Adrenal gland (tissue), 12 donors: ENCODE results near the gene LACTBL1. TPM values are rescaled to one million over a fixed set of nuclear protein-coding genes. Genes with fewer than 3 reads are reported as not detected.
"Not testable (repeated sequence)": the region's sequence is repeated elsewhere in the genome, so short reads cannot be mapped to it uniquely, and the experiment has no call there.

Source experiments
- DNase-seq, 7 donors: peaks; one replicate each; pipeline ENCODE4 v3.0.0-alpha.2; 2019 to 2020
- H3K27ac ChIP-seq, 5 donors: fragments of 200-600 bp; sonication (generic) in 4 of 5; 1 replicate in 3 of 5; 2 replicates in 2 of 5; pipeline versions ENCODE4 v1.5.1 to v1.8.0; 2016 to 2020; ENCODE audit warnings: mild to moderate bottlenecking in 1 of 5
- H3K27me3 ChIP-seq: fragments of 200-600 bp; 2 replicates; pipeline ENCODE4 v1.8.0; 2021
- H3K36me3 ChIP-seq, 2 donors: fragments of 200-600 bp; replicated peaks in 1 of 2; 1 replicate in 1 of 2; 2 replicates in 1 of 2; pipeline versions ENCODE4 v1.5.1 to v1.8.0; 2018 to 2022
- H3K4me1 ChIP-seq, 2 donors: fragments of 200-600 bp; replicated peaks in 1 of 2; 1 replicate in 1 of 2; 2 replicates in 1 of 2; pipeline versions ENCODE4 v1.5.1 to v1.8.0; 2018 to 2021
- H3K4me3 ChIP-seq, 4 donors: fragments of 200-600 bp; sonication (generic) in 3 of 4; one replicate each; pipeline ENCODE4 v1.5.1; 2016 to 2018
- H3K9me3 ChIP-seq, 3 donors: fragments of 200-600 bp; sonication (generic) in 1 of 3; replicated peaks in 1 of 3; 1 replicate in 2 of 3; 2 replicates in 1 of 3; pipeline versions ENCODE4 v1.5.1 to v1.8.0; 2016 to 2021
- CTCF ChIP-seq, 6 experiments: fragments of 450-650 bp in 4 of 6; fragments of 200-600 bp in 2 of 6; sonication (generic) in 1 of 6; IDR thresholded peaks; 1 replicate in 5 of 6; 2 replicates in 1 of 6; pipeline versions ENCODE4 v1.5.1 to v1.8.0; 2016 to 2021; ENCODE audit warnings: antibody characterized with exemption in 6 of 6, mild to moderate bottlenecking in 2 of 6, moderate library complexity in 1 of 6
- POLR2A ChIP-seq, 2 donors: fragments of 450-650 bp; IDR thresholded peaks; one replicate each; pipeline ENCODE4 v1.6.1; 2017; ENCODE audit warnings: antibody characterized with exemption in 2 of 2, mild to moderate bottlenecking in 2 of 2, moderate library complexity in 1 of 2
- WGBS, 4 donors: extraction: QIAGEN DNeasy Blood & Tissue Kit in 2 of 4; methylation state at CpG; one replicate each; pipeline versions ENCODE4 v1.1.5 to v1.1.7; 2013 to 2017; 5-methylcytosine and 5-hydroxymethylcytosine counted together
- intact Hi-C, 2 donors: fragments of 100-400 bp; cut with DNase I; formaldehyde crosslinking; loops; one replicate each; pipeline versions ENCODE4 v1.14.1 to v1.15.0; 2022 to 2023
- polyA plus RNA-seq, 3 donors: library from polyadenylated mRNA; stranded (reverse); fragments of 200-250 nt in 2 of 3; fragments of 350-450 nt in 1 of 3; fragmentation: Illumina TruSeq in 1 of 3; extraction: RNeasy Lipid Tissue Mini Kit (QIAGEN cat#74804) in 1 of 3; gene quantifications; one replicate each; pipeline ENCODE4 v1.2.3, GENCODE V29; 2013 to 2014
- total RNA-seq, 9 donors: library from RNA; depleted of rRNA in 4 of 9; stranded (reverse); fragments of >200 nt in 4 of 9; fragments of 120-200 nt in 1 of 9; fragmentation: NEBNext Ultra II Directional in 1 of 9; extraction: Animal tissue kit (Norgen Biotek cat#: 25700) in 1 of 9; gene quantifications; one replicate each; pipeline versions ENCODE4 v1.1.0 to v1.2.4, GENCODE V29; 2013 to 2023
- donor health status: healthy with polysubstance abuse.
- donor health status: Bipolar disorder and iron deficiency.
- donor health status: DM: yes; HTN: yes; CAD: no.
- donor health status: DM: no; HTN: no; CAD: no.
- donor health status: DM: no; HTN: no; CAD: no.
- donor health status: DM: yes; HTN: yes; CAD: no.

Gene LACTBL1
- total and polyA plus RNA-seq, 12 donors: not detected

GRCh38 chr1:23008901-23009300 lies 36.2 kb upstream of the LACTBL1 start:
- intact Hi-C loops: no loop called here
- no peaks in the 10 kb centered on the region for H3K4me1 ChIP-seq

GRCh38 chr1:23007106-23007505 lies 34.4 kb upstream of the LACTBL1 start:
- intact Hi-C loops: no loop called here

More at GRCh38 chr1:23008901-23009300, 36.2 kb upstream of the LACTBL1 start:
- Histone ChIP-seq H3K27me3 (no peaks in the 10 kb centered on the region), H3K9me3 (no peaks in the 10 kb centered on the region), H3K27ac (no peak overlapping the region), H3K36me3 (no peaks in the 10 kb centered on the region), H3K4me3 (no peak overlapping the region)
- no peak for TF ChIP-seq POLR2A (IDR thresholded peaks at IDR 0.05)
- TF ChIP-seq CTCF (IDR thresholded peaks at IDR 0.05): no peak
- DNase-seq: no peak
- 56 to 84% (median 80%) methylated on average over 2 of the region's 2 CpGs for whole genome bisulfite sequencing, 4 donors

GRCh38 chr1:23004769-23005168 lies 32.1 kb upstream of the LACTBL1 start:
- H3K9me3 ChIP-seq, H3K4me1 ChIP-seq, H3K4me3 ChIP-seq, H3K27me3 ChIP-seq, intact Hi-C loops, H3K36me3 ChIP-seq, H3K27ac ChIP-seq, DNase-seq: not testable (repeated sequence)
- 66 to 80% (median 72%) methylated on average over 3 of the region's 3 CpGs for WGBS, 4 donors

More at GRCh38 chr1:23007106-23007505, 34.4 kb upstream of the LACTBL1 start:
- no peak overlapping the region for H3K4me3 ChIP-seq
- TF ChIP-seq CTCF (IDR thresholded peaks at IDR 0.05): no peak
- TF ChIP-seq POLR2A (IDR thresholded peaks at IDR 0.05): no peak
- H3K4me1 ChIP-seq: no peaks in the 10 kb centered on the region
- no peaks in the 10 kb centered on the region for H3K27me3 ChIP-seq
- no peaks in the 10 kb centered on the region for H3K36me3 ChIP-seq
- no peaks in the 10 kb centered on the region for H3K9me3 ChIP-seq
- WGBS, 4 donors: 84 to 88% (median 86%) methylated on average over 4 of the region's 4 CpGs
- no peak for DNase-seq
- no peak overlapping the region for H3K27ac ChIP-seq

- WGBS, 4 donors: 80 to 87% (median 81%) methylated on average over 3 of the region's 3 CpGs
- Histone ChIP-seq H3K9me3 (no peaks in the 10 kb centered on the region), H3K4me1 (no peaks in the 10 kb centered on the region), H3K27me3 (no peaks in the 10 kb centered on the region), H3K27ac (no peak overlapping the region), H3K36me3 (no peaks in the 10 kb centered on the region), H3K4me3 (no peak overlapping the region)
- intact Hi-C loops: no loop called here
- TF ChIP-seq POLR2A (IDR thresholded peaks at IDR 0.05) (no peak), CTCF (IDR thresholded peaks at IDR 0.05) (no peak)
- no peak for DNase-seq
These were observed 31.4 kb upstream of the LACTBL1 start for GRCh38 chr1:23004112-23004511.

- DNase-seq, H3K27me3 ChIP-seq, H3K4me3 ChIP-seq, H3K9me3 ChIP-seq, intact Hi-C loops, H3K27ac ChIP-seq, H3K36me3 ChIP-seq, H3K4me1 ChIP-seq: not testable (repeated sequence)
- 86 to 94% (median 89%) methylated on average over 6 to 7 of the region's 7 CpGs for WGBS, 4 donors
These were observed 29.6 kb upstream of the LACTBL1 start for GRCh38 chr1:23002218-23002617.

GRCh38 chr1:23000133-23000532 lies 27.5 kb upstream of the LACTBL1 start:
- H3K9me3 ChIP-seq, H3K4me1 ChIP-seq, intact Hi-C loops, H3K4me3 ChIP-seq, H3K27me3 ChIP-seq, H3K36me3 ChIP-seq, H3K27ac ChIP-seq, DNase-seq: not testable (repeated sequence)
- 75 to 91% (median 86%) methylated on average over 3 of the region's 3 CpGs for WGBS, 4 donors

GRCh38 chr1:22997528-22997927 lies 24.9 kb upstream of the LACTBL1 start:
- intact Hi-C loops, DNase-seq, H3K27me3 ChIP-seq, H3K27ac ChIP-seq, H3K9me3 ChIP-seq, H3K4me1 ChIP-seq, H3K4me3 ChIP-seq, H3K36me3 ChIP-seq: not testable (repeated sequence)
- WGBS, 4 donors: 84 to 86% (median 86%) methylated on average over 5 of the region's 5 CpGs
